ENCODE results near the gene PCBD2. TPM values are rescaled to one million over a fixed set of nuclear protein-coding genes. Genes with fewer than 3 reads are reported as not detected.
"Not testable (repeated sequence)": the region's sequence is repeated elsewhere in the genome, so short reads cannot be mapped to it uniquely, and the experiment has no call there.

Gene PCBD2
- total and polyA plus RNA-seq, 4 donors, result 5.9 to 12.8 (median 10.3) TPM

GRCh38 chr5:134879456-134879855, 25.5 kb upstream of the PCBD2 start:
- 85% methylated on average over 3 of the region's 3 CpGs for WGBS
- peaks cover 0 to 11% (median 5%) of the 10 kb centered on the region in 4 donors for H3K4me1 ChIP-seq (ENCODE audit: control insufficient read depth in 4 of 4, insufficient read depth in 4 of 4, low read length in 3 of 4)

GRCh38 chr5:134880937-134881336, 24.0 kb upstream of the PCBD2 start:
- WGBS, result 73% methylated on average over 2 of the region's 3 CpGs
- not testable (repeated sequence) for H3K9ac ChIP-seq (ENCODE audit: low read depth in 1 of 2, low read length in 2 of 2); H3K27ac ChIP-seq (ENCODE audit: low read depth in 1 of 2, low read length in 2 of 2); H3K9me3 ChIP-seq (ENCODE audit: control insufficient read depth in 4 of 4, low read length in 3 of 4); H3K36me3 ChIP-seq (ENCODE audit: control insufficient read depth in 4 of 4, insufficient read depth in 3 of 4, low read depth in 1 of 4, low read length in 3 of 4); H3K4me3 ChIP-seq (ENCODE audit: low read depth in 1 of 3, low read length in 3 of 3); DNase-seq (ENCODE audit: low spot score); H3K4me1 ChIP-seq (ENCODE audit: control insufficient read depth in 4 of 4, insufficient read depth in 4 of 4, low read length in 3 of 4); H3K27me3 ChIP-seq (ENCODE audit: control insufficient read depth in 4 of 4, insufficient read depth in 4 of 4, low read length in 3 of 4)

More at GRCh38 chr5:134879456-134879855, 25.5 kb upstream of the PCBD2 start:
- no peak overlapping the region for H3K27ac ChIP-seq (ENCODE audit: low read depth in 1 of 2, low read length in 2 of 2)
- TF ChIP-seq EGR1 (IDR thresholded peaks at IDR 0.05; ENCODE audit: low read depth in 2 of 2), result no peak
- no peak for TF ChIP-seq RAD21 (IDR thresholded peaks at IDR 0.05)
- no peak for TF ChIP-seq CTCF (IDR thresholded peaks at IDR 0.05; ENCODE audit: low read depth, low read length, missing input control)
- no peak for TF ChIP-seq YY1 (IDR thresholded peaks at IDR 0.05)
- TF ChIP-seq GABPA (IDR thresholded peaks at IDR 0.05 in 1 of 2, conservative IDR thresholded peaks at IDR 0.05 in 1 of 2), result no peak
- H3K36me3 ChIP-seq (ENCODE audit: control insufficient read depth in 4 of 4, insufficient read depth in 3 of 4, low read depth in 1 of 4, low read length in 3 of 4), result no peaks in the 10 kb centered on the region
- no peak overlapping the region for H3K9ac ChIP-seq (ENCODE audit: low read depth in 1 of 2, low read length in 2 of 2)
- H3K4me3 ChIP-seq (ENCODE audit: low read depth in 1 of 3, low read length in 3 of 3), result no peak overlapping the region
- no peak for DNase-seq (ENCODE audit: low spot score)
- no peaks in the 10 kb centered on the region for H3K27me3 ChIP-seq (ENCODE audit: control insufficient read depth in 4 of 4, insufficient read depth in 4 of 4, low read length in 3 of 4)
- no peaks in the 10 kb centered on the region for H3K9me3 ChIP-seq (ENCODE audit: control insufficient read depth in 4 of 4, low read length in 3 of 4)

- not testable (repeated sequence) for H3K27me3 ChIP-seq (ENCODE audit: control insufficient read depth in 4 of 4, insufficient read depth in 4 of 4, low read length in 3 of 4); H3K27ac ChIP-seq (ENCODE audit: low read depth in 1 of 2, low read length in 2 of 2); H3K36me3 ChIP-seq (ENCODE audit: control insufficient read depth in 4 of 4, insufficient read depth in 3 of 4, low read depth in 1 of 4, low read length in 3 of 4); H3K4me1 ChIP-seq (ENCODE audit: control insufficient read depth in 4 of 4, insufficient read depth in 4 of 4, low read length in 3 of 4); H3K4me3 ChIP-seq (ENCODE audit: low read depth in 1 of 3, low read length in 3 of 3); H3K9me3 ChIP-seq (ENCODE audit: control insufficient read depth in 4 of 4, low read length in 3 of 4); DNase-seq (ENCODE audit: low spot score); H3K9ac ChIP-seq (ENCODE audit: low read depth in 1 of 2, low read length in 2 of 2)
- WGBS, result 97% methylated on average over 25 of the region's 30 CpGs
Measured at GRCh38 chr5:134881711-134882110, 23.2 kb upstream of the PCBD2 start.

GRCh38 chr5:134887593-134888159, 17.3 kb upstream of the PCBD2 start:
- Histone ChIP-seq H3K36me3 (ENCODE audit: control insufficient read depth in 4 of 4, insufficient read depth in 3 of 4, low read depth in 1 of 4, low read length in 3 of 4) (peaks cover 0 to 4% (median 0%) of the 10 kb centered on the region in 4 donors), H3K27me3 (ENCODE audit: control insufficient read depth in 4 of 4, insufficient read depth in 4 of 4, low read length in 3 of 4) (no peaks in the 10 kb centered on the region), H3K27ac (ENCODE audit: low read depth in 1 of 2, low read length in 2 of 2) (no peak overlapping the region), H3K4me1 (ENCODE audit: control insufficient read depth in 4 of 4, insufficient read depth in 4 of 4, low read length in 3 of 4) (peaks cover 0 to 9% (median 8%) of the 10 kb centered on the region in 4 donors), H3K4me3 (ENCODE audit: low read depth in 1 of 3, low read length in 3 of 3) (no peak overlapping the region), H3K9me3 (ENCODE audit: control insufficient read depth in 4 of 4, low read length in 3 of 4) (no peaks in the 10 kb centered on the region), H3K9ac (ENCODE audit: low read depth in 1 of 2, low read length in 2 of 2) (no peak overlapping the region)
- WGBS, result 94% methylated on average over 14 of the region's 14 CpGs
- no peak for DNase-seq (ENCODE audit: low spot score)
- TF ChIP-seq TAF1 (conservative IDR thresholded peaks at IDR 0.05) (no peak), NR2F2 (IDR thresholded peaks at IDR 0.05) (no peak), HNF4G (IDR thresholded peaks at IDR 0.05) (no peak), FOXA2 (IDR thresholded peaks at IDR 0.05) (no peak), REST (IDR thresholded peaks at IDR 0.05) (no peak), EGR1 (IDR thresholded peaks at IDR 0.05; ENCODE audit: low read depth in 2 of 2) (no peak), YY1 (IDR thresholded peaks at IDR 0.05) (no peak), MAX (IDR thresholded peaks at IDR 0.05) (no peak), GABPA (IDR thresholded peaks at IDR 0.05 in 1 of 2, conservative IDR thresholded peaks at IDR 0.05 in 1 of 2) (no peak), SP1 (IDR thresholded peaks at IDR 0.05) (no peak), CTCF (IDR thresholded peaks at IDR 0.05; ENCODE audit: low read depth, low read length, missing input control) (no peak), FOXA1 (IDR thresholded peaks at IDR 0.05) (no peak)

Data from liver (tissue), 9 donors.